ENCODE results near the gene AP1G2.

AP1G2 gene

DNA sequence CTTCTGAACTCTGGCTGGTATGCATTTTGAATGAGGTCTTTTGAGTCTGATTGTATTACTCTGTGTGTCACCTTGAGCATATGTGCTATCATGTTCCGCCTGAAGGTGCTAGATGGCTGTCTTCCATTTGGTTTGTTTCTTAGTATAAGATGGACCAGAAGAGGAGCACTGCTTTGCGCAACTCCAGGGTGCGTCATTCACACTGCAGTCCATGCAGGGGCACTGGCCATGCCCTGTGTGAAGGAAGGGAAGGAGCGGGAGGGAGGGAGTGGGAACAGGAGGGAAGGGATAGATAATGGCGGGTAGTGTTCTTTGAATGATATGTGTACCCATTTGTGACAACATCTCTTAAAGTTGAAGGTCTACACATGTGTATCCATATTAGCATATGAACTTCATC lies 24.2 kb downstream of the AP1G2 start:
- DNase-seq (ENCODE audit: low spot score) (no peak), ATAC-seq (ENCODE audit: low read depth) (no peak)
- no peak overlapping the region for H3K27ac ChIP-seq (ENCODE audit: poor library complexity, severe bottlenecking)
- H3K4me3 ChIP-seq (ENCODE audit: severe bottlenecking): no peak overlapping the region
- H3K9me3 ChIP-seq (ENCODE audit: severe bottlenecking): no peaks in the 10 kb centered on the region
- no peaks in the 10 kb centered on the region for H3K27me3 ChIP-seq (ENCODE audit: insufficient read depth, poor library complexity, severe bottlenecking)
- H3K4me1 ChIP-seq (ENCODE audit: insufficient read depth, poor library complexity, severe bottlenecking): no peaks in the 10 kb centered on the region
- H3K36me3 ChIP-seq (ENCODE audit: low read depth): no peaks in the 10 kb centered on the region
- TF ChIP-seq, protein P1, sequence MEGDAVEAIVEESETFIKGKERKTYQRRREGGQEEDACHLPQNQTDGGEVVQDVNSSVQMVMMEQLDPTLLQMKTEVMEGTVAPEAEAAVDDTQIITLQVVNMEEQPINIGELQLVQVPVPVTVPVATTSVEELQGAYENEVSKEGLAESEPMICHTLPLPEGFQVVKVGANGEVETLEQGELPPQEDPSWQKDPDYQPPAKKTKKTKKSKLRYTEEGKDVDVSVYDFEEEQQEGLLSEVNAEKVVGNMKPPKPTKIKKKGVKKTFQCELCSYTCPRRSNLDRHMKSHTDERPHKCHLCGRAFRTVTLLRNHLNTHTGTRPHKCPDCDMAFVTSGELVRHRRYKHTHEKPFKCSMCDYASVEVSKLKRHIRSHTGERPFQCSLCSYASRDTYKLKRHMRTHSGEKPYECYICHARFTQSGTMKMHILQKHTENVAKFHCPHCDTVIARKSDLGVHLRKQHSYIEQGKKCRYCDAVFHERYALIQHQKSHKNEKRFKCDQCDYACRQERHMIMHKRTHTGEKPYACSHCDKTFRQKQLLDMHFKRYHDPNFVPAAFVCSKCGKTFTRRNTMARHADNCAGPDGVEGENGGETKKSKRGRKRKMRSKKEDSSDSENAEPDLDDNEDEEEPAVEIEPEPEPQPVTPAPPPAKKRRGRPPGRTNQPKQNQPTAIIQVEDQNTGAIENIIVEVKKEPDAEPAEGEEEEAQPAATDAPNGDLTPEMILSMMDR (IDR thresholded peaks at IDR 0.05; ENCODE audit: poor library complexity, severe bottlenecking): no peak

DNA sequence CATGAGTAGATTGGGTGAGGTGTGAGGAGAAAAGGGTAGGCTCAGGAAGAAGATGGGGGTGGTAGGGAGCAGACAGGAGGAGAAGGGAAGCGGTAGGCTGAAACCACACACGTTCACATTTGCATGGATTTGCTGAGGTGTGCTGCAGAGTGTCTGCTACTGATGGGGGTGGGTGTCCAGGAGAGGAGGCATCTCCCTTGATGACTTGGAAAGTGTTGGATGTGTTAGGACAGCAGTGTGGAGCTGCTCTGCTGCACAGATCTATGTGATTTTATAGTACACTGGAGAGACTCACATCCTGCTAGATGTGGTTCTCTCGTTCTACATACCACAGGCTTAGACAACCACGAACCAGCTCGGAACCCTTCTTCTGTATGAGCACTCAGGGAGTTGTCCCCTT lies 25.3 kb downstream of the AP1G2 start:
- TF ChIP-seq, protein P1 (IDR thresholded peaks at IDR 0.05; ENCODE audit: poor library complexity, severe bottlenecking): no peak
- ATAC-seq (ENCODE audit: low read depth) (no peak), DNase-seq (ENCODE audit: low spot score) (no peak)
- Histone ChIP-seq H3K36me3 (ENCODE audit: low read depth) (no peaks in the 10 kb centered on the region), H3K27ac (ENCODE audit: poor library complexity, severe bottlenecking) (no peak overlapping the region), H3K4me1 (ENCODE audit: insufficient read depth, poor library complexity, severe bottlenecking) (no peaks in the 10 kb centered on the region), H3K27me3 (ENCODE audit: insufficient read depth, poor library complexity, severe bottlenecking) (no peaks in the 10 kb centered on the region), H3K4me3 (ENCODE audit: severe bottlenecking) (no peak overlapping the region), H3K9me3 (ENCODE audit: severe bottlenecking) (no peaks in the 10 kb centered on the region)

DNA sequence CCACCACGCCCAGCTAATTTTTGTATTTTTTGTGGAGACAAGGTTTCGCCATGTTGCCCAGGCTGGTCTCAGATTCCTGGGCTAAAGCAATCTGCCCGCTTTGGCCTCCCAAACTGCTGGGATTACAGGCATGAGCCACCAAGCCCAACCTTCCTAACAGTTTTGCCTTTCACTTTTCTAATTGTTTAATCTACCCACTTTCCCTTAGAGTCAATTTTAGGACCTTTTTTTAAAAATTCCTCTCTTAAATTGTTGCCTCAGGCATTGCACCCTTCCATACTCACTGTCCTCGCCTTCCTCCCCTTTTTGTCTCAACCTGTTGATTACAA lies 27.5 kb downstream of the AP1G2 start:
- no peaks in the 10 kb centered on the region for H3K9me3 ChIP-seq (ENCODE audit: severe bottlenecking)
- TF ChIP-seq, protein P1 (IDR thresholded peaks at IDR 0.05; ENCODE audit: poor library complexity, severe bottlenecking): no peak
- ATAC-seq (ENCODE audit: low read depth) (no peak), DNase-seq (ENCODE audit: low spot score) (no peak)
- no peak overlapping the region for H3K4me3 ChIP-seq (ENCODE audit: severe bottlenecking)
- H3K4me1 ChIP-seq (ENCODE audit: insufficient read depth, poor library complexity, severe bottlenecking): no peaks in the 10 kb centered on the region
- H3K36me3 ChIP-seq (ENCODE audit: low read depth): no peaks in the 10 kb centered on the region
- no peak overlapping the region for H3K27ac ChIP-seq (ENCODE audit: poor library complexity, severe bottlenecking)
- H3K27me3 ChIP-seq (ENCODE audit: insufficient read depth, poor library complexity, severe bottlenecking): no peaks in the 10 kb centered on the region

DNA sequence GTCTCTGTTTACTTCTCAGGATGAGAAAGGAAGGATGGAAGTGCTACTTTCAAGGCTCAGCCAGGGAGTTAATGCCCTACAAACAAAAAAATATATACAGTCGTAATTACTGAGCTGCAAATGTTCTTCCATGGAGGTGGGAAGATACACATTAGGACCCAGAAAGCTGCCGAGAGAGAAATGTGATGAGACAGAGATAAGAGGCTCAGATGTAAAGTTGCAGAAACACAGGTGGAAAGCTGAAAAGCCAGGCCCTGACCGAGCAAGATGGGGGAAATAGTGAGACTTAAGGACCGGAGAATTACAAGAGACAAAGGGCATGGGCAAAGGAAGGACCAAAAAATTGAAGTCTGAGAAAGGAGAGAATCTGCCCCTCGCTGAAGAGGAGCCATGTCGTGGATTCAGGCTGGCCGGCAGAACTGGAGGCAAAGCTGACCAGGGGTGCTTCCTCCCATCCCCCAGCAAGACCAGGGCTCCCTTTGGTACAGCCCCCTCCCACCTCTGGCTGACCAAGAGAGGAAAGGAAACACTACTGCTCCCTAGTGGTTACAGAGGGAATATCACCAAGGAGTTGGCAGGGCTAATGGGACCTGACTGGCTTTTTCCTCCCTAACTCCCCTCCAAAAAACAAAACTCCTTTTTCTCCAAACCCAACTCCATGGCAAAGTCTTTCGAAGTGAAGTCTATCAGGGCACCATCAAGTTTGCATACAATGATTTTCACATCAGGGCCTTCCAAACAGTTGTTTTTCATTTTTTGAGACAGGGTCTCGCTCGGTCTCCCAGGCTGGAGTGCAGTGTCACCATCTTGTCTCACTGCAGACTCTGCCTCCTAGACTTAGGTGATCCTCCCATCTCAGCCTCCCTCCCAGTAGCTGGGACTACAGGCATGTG lies 28.1 kb downstream of the AP1G2 start:
- Histone ChIP-seq H3K27ac (ENCODE audit: poor library complexity, severe bottlenecking) (no peak overlapping the region), H3K36me3 (ENCODE audit: low read depth) (no peaks in the 10 kb centered on the region), H3K4me1 (ENCODE audit: insufficient read depth, poor library complexity, severe bottlenecking) (no peaks in the 10 kb centered on the region), H3K4me3 (ENCODE audit: severe bottlenecking) (no peak overlapping the region), H3K9me3 (ENCODE audit: severe bottlenecking) (no peaks in the 10 kb centered on the region), H3K27me3 (ENCODE audit: insufficient read depth, poor library complexity, severe bottlenecking) (no peaks in the 10 kb centered on the region)
- peak; percentile 32; the same call in 1 of the 3 replicates for ATAC-seq (ENCODE audit: low read depth)
- no peak for DNase-seq (ENCODE audit: low spot score)
- TF ChIP-seq, protein P1 (IDR thresholded peaks at IDR 0.05; ENCODE audit: poor library complexity, severe bottlenecking): peak; percentile 74

DNA sequence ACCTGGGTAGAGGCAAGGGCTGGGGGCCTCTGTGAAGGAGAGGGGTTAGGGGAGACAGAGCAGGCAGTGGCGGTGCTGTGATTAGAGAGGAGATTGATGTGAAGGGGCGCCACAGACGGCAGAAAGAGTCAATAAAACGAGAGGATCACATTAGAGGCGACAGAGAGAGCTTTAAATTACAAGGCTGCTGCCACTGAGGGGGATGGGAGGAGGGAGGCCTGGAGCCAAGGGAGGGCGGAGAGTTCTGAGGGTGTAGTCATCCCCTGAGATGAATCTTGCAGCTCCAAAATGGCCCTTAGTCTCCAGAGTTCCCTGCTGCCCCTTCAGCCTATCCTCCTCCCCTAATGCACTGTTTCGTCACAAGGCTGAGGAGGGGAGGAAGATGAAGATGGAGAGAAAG lies 28.8 kb downstream of the AP1G2 start:
- H3K36me3 ChIP-seq (ENCODE audit: low read depth): no peaks in the 10 kb centered on the region
- no peak for DNase-seq (ENCODE audit: low spot score)
- no peaks in the 10 kb centered on the region for H3K4me1 ChIP-seq (ENCODE audit: insufficient read depth, poor library complexity, severe bottlenecking)
- H3K27me3 ChIP-seq (ENCODE audit: insufficient read depth, poor library complexity, severe bottlenecking): no peaks in the 10 kb centered on the region
- 0 out of 3 replicates have a peak, but pooled peaks have one; percentile 32 for ATAC-seq (ENCODE audit: low read depth)
- TF ChIP-seq, protein P1 (IDR thresholded peaks at IDR 0.05; ENCODE audit: poor library complexity, severe bottlenecking): no peak
- no peaks in the 10 kb centered on the region for H3K9me3 ChIP-seq (ENCODE audit: severe bottlenecking)
- no peak overlapping the region for H3K4me3 ChIP-seq (ENCODE audit: severe bottlenecking)
- H3K27ac ChIP-seq (ENCODE audit: poor library complexity, severe bottlenecking): no peak overlapping the region
